HG03354 (cell line): Measurements from ENCODE around the gene ZBTB34.
"Not testable (repeated sequence)": the region's sequence is repeated elsewhere in the genome, so short reads cannot be mapped to it uniquely, and the experiment has no call there.

Experiments
- ATAC-seq: cut with Tn5 transposase; IDR thresholded peaks from one replicate; pipeline ENCODE4 v1.9.1; 2021; ENCODE audit warnings: mild to moderate bottlenecking; ENCODE audit not compliant: unreplicated experiment, poor library complexity, severe bottlenecking

Gene ZBTB34, protein sequence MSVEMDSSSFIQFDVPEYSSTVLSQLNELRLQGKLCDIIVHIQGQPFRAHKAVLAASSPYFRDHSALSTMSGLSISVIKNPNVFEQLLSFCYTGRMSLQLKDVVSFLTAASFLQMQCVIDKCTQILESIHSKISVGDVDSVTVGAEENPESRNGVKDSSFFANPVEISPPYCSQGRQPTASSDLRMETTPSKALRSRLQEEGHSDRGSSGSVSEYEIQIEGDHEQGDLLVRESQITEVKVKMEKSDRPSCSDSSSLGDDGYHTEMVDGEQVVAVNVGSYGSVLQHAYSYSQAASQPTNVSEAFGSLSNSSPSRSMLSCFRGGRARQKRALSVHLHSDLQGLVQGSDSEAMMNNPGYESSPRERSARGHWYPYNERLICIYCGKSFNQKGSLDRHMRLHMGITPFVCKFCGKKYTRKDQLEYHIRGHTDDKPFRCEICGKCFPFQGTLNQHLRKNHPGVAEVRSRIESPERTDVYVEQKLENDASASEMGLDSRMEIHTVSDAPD

DNA sequence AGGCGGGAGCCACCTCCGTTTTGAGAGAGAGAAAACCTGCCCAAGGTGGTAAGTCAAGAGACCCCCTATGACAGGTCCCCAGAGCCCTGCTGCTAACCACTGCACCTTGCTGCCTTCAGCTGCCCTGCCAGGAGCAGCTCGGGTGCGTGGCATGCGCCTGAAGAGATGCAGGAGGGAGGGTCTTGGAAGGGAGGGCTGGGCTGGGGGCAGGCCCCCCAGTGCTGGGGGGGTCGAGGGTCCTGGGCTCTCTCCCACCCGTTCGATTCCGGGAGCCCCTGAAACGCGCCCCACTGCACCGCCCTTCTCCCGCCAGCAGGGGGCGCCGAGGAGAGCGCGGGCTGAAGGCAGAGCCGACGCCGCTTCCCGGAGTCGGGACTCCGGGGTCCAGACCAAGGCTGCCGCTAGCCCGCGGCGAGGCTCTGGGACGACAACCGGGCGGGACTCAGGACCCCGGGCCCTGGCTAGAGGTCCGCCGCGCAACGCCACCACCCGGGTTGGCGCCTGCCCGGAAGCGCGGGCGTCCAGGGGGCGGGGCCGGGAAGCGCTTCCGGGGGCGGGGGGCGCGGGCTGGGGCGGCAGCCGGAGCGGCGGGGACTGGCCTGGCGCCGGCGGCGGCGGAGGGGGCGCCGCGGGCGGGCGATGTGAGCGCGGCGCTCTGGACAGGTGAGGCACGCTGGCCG, at the start of gene ZBTB34:
ZBTB34 (plus strand) TSS at position 563 of the 680 bp plus-strand sequence. CDS start 18,761 bp downstream, outside the sequence.
- ATAC-seq: peak; percentile 65

DNA sequence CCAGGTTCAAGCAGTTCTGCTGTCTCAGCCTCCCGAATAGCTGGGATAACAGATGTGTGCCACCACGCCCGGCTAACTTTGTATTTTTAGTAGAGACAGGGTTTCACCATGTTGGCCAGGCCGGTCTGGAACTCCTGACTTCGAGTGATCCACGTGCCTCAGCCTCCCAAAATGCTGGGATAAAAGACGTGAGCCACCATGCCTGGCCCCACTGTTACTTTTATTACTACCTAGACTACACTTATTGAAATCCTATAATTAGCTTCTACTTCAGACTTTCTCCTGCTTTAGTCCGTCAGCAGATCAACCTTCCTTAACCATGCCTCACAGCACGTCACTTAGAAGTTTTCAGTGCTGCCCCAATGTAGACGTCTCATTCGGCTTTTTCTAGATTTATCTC, 47.4 kb upstream of the ZBTB34 start:
- no peak for ATAC-seq

DNA sequence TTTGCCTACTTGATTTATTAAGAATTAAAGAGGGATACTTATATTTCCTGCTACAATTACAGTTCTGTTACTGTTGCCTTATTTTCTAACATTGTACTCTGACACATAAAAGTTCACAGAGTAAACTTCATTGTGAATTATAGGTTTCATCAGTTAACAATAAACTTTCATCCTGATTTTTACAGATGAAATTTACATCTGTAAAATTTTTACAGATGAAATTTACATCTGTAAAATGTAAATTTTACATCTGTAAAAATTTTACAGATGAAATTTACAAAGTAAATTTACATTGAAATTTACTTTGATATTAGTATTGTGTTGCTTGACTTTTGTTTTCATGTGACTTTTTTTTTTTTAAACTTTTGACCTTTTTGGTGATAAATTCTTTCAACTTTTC, 46.3 kb upstream of the ZBTB34 start:
- ATAC-seq: no peak

DNA sequence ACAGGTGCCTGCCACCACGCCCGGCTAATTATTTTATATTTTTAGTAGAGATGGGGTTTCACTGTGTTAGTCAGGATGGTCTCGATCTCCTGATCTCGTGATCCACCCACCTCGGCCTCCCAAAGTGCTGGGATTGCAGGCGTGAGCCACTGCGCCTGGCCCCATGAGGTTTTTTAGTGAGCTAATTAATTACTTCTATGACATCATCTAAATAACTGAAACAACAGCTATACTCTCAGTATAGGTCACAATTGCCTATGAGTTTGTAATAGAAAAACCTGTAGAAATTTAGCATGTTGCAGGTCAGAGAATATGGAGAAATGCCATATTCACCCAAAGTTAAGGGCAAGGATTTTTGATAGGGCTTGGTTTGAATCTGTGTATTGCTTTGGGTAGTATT, 42.8 kb upstream of the ZBTB34 start:
- ATAC-seq: not testable (repeated sequence)

DNA sequence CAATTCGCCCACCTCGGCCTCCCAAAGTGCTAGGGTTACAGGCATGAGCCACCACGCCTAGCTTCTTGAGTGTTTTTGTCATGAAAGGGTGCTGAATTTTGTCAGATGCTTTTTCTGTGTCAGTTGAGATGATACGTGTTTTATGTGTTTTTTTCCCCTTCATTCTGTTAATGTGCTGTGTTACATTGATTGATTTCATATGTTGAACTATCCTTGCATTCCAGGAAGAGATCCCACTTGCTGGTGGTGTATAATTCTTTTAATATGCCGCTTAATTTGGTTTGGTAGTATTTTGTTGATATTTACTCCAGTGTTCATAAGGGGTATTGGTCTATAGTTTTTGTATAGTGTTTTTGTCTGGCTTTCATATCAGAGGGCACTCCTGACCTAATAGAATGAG, 42.0 kb upstream of the ZBTB34 start:
- ATAC-seq: no peak

DNA sequence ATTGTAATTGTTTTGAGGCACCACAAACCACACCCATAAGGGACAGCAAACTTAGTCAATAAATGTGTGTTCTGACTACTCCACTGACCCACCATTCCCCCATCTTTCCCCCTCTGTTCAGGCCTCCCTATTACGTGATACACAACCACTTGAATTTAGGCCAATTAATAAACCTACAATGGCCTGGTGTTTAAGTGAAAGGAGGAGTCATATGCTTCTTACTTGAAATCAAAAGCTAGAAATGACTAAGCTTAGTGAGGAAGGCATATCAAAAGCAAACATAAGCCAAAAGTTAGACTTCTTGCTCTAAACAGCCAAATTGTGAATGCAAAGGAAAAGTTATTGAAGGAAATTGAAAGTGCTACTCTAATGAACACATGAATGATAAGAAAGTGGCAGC, 41.0 kb upstream of the ZBTB34 start:
- ATAC-seq: no peak

DNA sequence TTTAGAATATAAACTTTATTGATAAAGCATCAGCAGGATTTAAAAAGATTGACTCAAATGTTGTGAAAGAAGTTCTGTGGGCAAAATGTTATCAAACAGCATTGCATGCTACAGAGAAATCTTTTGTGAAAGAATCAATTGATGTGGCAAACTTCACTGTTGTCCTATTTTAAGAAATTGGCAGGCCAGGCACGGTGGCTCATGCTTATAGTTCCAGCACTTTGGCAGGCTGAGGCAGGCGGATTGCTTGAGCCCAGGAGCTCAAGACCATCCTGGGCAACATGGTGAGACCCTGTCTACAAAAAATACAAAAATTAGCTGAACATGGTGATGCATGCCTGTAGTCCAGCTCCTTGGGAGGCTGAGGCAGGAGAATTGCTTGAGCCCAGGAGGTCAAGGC, 38.2 kb upstream of the ZBTB34 start:
- no peak for ATAC-seq

DNA sequence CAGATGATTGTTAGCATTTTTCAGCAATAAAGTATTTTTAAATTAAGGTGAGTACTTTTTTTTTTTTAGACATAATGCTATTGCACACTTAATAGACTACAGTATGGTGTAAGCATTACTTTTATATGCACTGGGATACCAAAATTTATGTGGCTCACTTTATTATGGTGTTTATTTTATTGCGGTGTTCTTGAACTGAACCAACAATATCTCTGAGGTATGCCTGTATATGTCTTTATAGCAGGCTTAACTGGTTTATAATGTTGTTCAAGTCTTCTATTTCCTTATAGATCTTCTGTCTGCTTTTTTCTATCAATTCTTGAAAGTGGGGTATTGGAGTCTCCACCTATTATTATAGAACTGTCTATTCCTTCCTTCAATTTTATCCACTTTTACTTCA, 37.6 kb upstream of the ZBTB34 start:
- ATAC-seq: no peak

DNA sequence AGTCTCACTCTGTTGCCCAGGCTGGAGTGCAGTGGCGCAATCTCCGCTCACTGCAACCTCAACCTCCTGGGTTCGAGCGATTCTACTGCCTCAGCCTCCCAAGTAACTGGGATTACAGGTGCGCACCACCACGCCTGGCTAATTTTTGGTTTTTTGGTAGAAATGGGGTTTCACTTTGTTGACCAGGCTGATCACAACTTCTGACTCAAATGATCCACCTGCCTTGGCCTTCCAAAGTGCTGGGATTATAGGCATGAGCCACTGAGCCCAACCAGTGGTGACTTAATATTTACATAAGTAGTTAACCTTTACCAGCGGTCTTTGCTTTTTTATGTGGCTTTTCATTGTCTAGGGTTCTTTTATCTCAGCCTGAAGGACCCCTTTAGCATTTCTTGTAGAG, 36.4 kb upstream of the ZBTB34 start:
- ATAC-seq: not testable (repeated sequence)

DNA sequence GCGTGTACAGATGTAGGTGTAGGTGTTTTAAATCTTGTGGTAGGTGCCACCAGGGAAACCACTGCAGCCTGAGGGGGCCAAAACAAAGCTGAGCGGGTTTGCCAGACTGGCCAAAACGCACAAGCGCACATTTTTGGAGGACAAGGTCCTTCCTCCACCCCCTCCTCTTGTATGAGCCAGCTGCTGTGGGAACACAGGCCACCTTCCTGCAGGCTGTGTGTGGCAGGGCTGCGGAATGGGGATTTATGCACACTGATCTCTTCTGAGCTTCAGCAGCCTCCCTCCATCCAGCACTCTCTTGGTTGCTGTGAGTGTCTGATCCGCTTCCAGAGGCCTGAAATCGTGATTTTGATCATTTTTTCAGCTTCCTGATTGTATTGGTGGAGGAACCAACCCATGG, 33.2 kb upstream of the ZBTB34 start:
- ATAC-seq: no peak

DNA sequence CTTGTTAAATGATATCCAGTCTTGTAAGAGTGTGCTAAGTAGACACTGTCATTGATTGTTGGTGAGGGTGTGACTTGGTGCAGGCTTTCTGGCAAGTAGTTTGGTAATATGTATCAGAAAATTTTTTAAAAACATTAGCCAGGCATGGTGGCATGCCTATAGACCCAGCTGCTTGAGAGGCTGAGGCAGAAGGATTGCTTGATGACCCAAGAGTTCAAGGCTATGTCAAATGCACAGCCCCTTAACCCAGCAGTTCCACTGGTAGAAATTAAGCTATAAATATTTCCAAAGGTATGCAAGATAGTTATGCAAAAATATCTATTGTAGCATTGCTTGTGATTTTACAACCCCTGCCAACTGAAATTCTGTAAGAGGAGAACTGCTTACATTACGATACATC, 31.4 kb upstream of the ZBTB34 start:
- no peak for ATAC-seq

DNA sequence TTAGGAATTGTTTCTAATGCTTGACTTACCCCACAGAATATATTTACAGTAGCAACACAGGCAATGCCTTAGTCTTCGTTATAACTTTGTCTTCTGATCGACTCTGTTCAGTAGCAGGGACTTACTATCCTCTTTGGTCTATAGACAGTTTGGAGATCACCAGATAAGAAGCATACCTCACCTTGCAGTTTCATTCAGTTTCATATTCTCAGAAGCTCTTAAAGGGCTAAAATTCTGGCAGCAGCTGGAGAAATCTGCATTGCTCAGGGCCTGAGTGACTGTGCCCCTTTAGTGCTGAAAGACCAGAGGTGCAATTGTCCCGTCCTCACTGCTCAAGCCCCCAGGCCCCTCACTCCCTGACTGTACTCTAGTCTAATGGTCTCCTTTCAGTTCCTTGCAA, 29.6 kb upstream of the ZBTB34 start:
- no peak for ATAC-seq

DNA sequence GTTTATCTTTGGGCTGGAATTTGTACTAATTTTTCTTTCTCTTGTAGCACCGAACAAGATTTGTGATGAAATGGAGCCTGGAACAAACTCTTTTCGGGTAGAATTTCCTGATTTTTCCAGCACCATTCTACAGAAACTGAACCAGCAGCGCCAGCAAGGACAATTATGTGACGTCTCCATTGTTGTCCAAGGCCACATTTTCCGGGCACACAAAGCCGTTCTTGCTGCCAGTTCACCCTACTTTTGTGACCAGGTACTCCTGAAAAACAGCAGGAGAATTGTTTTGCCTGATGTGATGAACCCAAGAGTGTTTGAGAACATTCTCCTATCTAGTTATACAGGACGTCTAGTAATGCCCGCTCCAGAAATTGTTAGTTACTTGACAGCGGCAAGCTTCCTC, 28.0 kb upstream of the ZBTB34 start:
- no peak for ATAC-seq

DNA sequence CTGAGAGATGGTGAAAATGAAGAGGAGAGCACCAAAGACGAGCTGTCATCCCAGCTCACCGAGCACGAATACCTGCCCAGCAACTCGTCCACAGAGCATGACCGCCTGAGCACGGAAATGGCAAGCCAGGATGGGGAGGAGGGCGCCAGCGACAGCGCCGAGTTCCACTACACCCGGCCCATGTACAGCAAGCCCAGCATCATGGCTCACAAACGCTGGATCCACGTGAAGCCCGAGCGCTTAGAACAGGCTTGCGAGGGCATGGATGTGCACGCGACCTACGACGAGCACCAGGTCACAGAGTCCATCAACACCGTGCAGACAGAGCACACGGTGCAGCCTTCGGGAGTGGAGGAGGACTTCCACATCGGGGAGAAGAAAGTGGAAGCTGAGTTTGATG, 27.4 kb upstream of the ZBTB34 start:
- ATAC-seq: no peak

DNA sequence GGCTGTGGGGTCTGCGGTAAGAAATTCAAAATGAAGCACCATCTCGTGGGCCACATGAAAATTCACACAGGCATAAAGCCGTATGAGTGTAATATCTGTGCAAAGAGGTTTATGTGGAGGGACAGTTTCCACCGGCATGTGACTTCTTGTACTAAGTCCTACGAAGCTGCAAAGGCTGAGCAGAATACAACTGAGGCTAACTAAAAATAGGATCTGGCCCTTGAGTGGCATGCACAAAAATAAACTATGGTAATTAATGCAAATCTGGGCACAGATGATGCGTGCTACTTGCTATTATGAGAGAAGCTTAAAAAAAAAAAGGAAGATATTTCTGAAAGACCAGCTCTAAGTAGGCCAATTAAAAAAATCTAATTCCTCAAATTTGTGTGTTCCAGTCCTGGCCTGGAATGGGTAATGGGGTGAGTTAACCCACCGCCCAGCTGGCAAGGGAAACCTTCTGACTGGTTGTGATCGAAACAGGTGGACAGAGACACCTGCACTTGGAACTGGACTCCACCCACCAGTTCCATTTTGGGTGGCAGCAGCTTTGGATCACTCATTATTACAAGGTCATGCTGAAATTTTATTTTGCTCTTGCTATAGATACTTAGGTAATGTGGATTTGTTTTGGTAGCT, 26.6 kb upstream of the ZBTB34 start:
- ATAC-seq: no peak

DNA sequence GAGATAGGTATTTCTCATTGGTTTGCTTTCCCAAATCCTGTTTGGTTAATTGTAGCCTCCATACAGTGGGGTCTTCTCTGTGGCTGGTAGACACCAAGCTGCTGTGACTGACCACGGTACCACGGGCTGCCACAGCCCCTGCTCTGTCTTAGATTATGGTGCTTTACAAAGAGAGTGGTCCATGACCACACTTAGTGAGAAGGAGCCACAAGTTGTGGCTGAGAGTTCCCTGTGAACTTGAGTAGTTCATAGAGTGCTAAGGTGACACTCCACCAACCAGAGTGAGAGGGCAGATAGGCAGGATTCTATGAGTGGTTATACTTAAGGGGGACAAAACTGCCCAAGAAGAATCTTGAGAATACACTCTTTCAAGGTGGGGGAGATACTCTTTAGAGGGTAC, 25.8 kb upstream of the ZBTB34 start:
- no peak for ATAC-seq

DNA sequence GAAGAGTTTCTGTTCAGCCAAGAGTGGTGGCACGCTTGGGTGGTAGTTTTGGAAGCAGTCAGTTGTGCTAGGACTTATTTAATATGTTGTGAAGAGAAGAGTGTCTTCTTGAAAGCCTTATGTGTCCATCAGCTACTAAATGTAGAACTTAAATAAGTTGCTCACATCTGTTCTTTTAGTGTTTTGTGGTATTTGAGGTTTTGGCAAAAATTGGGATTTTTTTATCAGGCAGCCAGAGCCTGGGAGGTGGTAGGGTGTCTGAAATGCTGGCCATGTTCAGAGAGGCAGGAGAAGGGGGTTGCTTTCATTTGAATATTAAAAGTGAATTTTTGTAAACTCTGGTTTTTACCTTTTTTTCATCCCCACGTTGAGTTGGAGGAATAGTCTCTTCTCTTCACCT, 24.2 kb upstream of the ZBTB34 start:
- no peak for ATAC-seq

DNA sequence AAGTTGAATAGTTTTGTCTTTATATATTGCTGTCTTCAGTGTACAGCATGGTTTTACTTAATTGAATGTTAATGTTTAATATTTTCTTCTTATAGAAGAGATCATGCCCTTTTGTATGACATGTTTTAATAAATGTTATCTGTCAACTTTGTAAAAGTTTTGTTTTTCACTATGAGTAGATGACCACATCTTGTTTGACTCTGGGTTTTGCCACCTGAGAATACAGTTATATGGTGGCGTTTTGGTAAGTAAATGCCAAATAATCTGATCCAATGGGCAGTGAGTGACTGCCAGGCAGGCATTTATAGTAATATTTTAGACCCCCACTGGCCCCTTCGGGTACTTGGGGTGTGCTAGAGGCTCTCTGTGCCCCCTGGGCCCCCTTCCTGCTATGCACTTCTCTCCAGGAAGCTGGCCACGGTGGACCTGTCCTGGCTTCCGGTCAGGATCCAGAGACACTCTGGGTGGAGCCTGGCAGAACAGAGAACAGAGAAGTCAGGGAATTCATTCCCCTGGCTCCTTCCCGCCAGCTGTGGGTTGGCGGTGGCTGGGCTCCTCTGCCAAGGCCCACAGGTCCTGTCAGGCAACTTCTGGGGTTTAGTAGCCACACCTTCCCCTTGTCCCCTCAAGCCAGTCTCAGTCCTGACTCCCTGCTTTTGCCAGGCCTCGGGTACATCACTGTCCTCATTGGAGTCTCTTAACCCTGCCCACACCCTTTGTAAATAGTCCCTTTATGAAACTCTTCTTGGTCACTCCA, 22.2 kb upstream of the ZBTB34 start:
- ATAC-seq: no peak

DNA sequence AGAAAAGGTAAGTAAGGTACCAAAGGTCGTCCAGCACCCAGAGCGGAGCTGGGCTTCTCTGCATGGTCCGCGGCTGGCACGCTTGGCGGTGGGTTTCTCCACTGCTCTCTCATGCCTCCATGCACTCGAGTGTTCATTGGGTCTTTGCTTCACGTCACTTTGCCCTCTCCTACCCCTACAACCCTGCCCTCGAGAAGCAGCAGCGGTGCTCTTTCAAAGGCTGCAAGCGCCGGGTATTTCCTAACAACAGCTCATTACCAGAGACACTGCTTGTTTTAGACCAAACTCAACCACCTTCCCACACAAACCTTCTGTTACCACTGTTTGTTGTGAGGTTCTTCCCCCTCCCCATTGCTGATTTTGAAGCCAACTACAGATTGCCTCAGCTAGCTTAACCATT, 21.5 kb upstream of the ZBTB34 start:
- no peak for ATAC-seq

DNA sequence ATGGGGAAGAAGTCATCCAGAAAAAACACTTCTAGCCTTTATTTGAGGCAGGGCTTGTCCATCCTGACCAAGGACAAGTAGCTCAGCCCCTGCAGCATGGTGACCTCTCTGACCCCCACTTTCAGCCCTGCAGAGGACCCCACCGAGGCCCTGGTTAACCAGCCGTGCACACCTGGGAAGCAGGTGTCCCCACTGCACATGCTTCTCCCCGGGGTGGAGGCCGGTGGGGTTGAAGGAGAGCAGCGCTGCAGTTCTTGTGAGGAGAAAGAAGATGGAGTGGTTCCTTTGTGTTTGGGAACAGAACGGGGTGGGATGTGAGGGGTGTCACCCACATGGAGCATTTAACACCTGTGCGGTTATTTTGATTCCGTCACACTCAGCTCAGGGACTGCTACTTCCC, 21.1 kb upstream of the ZBTB34 start:
- ATAC-seq: no peak
